GM10266 (cell line): ENCODE measurements around the gene USP28.

Source experiments
- DNase-seq: peaks from one replicate; pipeline ENCODE4 v3.0.0; 2012; ENCODE audit errors: extremely low spot score
- TF ChIP-seq, protein P1 (sequence below): IDR thresholded peaks from 2 replicates; pipeline ENCODE4 v1.5.1; 2012; ENCODE audit warnings: mild to moderate bottlenecking, low read depth; ENCODE audit not compliant: control insufficient read depth, insufficient read depth; ENCODE audit errors: missing control alignments

USP28 gene

DNA sequence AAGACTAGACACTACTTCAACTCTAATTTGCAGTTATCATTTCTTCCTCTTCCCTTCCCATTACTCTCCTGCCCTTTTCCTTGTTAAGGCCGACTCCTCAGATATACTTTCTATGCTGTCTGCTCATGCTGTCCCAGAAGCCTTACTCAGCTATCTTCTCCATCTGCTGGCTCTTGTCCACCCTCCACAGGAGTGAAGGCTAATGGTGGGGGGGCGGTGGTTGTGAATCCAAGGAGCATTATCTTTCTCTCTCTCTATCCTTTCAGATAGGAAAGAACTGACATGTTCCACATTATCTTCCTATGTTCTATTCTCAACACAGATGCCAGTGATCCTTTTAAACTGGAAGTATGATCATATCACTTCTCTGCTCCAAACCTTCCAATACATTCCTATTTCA is 37.4 kb downstream of the USP28 start:
- no peak for DNase-seq
- TF ChIP-seq, protein P1, sequence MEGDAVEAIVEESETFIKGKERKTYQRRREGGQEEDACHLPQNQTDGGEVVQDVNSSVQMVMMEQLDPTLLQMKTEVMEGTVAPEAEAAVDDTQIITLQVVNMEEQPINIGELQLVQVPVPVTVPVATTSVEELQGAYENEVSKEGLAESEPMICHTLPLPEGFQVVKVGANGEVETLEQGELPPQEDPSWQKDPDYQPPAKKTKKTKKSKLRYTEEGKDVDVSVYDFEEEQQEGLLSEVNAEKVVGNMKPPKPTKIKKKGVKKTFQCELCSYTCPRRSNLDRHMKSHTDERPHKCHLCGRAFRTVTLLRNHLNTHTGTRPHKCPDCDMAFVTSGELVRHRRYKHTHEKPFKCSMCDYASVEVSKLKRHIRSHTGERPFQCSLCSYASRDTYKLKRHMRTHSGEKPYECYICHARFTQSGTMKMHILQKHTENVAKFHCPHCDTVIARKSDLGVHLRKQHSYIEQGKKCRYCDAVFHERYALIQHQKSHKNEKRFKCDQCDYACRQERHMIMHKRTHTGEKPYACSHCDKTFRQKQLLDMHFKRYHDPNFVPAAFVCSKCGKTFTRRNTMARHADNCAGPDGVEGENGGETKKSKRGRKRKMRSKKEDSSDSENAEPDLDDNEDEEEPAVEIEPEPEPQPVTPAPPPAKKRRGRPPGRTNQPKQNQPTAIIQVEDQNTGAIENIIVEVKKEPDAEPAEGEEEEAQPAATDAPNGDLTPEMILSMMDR, result no peak

DNA sequence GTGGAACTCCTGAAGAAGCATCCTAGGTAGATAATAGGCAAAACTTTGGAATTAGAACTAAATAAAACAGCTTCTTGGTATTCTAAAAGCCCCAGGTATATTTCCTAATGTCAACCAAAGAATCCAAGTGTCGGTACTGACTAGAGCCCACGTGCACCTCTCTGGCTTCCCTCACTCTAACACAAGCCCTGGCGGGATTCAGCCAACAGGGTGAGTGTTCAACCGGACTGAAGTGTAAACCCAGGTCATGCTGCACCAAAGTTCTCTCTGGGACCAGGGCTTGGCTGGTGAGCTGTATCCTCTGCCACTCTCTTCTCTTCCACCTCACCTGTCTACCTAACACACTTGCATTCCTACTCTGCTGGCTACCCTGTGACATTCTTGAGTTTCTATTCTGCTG is 40.1 kb downstream of the USP28 start:
- TF ChIP-seq, protein P1, result no peak
- no peak for DNase-seq

DNA sequence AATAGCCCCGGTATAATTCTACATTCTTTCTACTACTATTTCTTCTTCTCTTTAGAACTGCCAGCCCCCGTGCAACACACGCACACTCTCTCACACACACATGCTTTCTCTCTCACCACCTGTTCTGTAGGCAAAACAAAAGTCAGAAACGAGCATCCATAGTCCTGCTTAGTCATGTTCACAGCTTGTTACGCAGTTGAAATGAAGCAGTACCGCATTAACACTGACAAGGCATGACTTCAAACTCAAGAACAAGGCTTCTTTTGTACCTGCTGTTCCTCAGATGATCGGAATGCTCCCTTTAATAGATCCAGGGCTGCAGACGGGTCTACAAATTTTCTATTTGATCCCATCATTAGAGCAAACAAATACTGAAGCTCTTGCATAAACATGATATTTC is 42.2 kb downstream of the USP28 start:
- TF ChIP-seq, protein P1, result no peak
- no peak for DNase-seq

DNA sequence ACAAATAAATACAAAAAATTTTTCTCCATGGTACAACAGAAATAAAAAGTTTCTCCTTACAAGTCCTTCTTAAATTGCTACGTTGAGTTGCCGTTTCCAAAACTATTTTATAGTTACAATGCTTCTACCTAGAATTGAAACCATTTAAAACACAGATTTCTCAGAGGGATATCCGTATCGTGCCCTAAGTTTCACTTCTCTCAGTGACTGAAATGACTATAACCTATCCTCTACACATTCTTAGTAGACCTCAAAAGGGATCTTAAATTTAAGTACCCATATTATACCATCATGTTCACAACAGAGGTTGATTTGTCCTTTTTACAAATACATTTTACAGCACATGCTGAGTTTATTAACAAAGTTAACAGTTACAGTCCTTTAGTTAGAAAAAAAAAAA is 44.1 kb downstream of the USP28 start:
- TF ChIP-seq, protein P1, result no peak
- peak; percentile 15 for DNase-seq

DNA sequence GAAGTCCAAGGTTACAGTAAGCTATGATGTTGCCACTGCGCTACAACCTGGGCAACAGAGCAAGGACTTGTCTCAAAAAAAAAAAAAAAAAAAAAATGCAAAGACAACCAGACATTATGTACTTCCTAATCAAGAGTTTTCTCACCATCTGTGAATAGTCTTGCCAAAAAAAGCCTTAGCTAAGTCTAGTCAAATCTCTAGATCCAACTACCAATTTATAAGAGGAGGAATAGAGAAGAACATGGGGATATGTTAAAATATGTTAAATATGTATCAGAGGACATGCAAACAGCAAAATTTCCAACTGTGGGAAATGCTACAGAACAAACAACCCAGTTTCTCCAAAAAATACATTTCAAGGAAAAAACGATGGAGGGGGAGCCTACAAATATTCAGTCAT is 45.6 kb downstream of the USP28 start:
- DNase-seq, result no peak
- TF ChIP-seq, protein P1, result no peak

DNA sequence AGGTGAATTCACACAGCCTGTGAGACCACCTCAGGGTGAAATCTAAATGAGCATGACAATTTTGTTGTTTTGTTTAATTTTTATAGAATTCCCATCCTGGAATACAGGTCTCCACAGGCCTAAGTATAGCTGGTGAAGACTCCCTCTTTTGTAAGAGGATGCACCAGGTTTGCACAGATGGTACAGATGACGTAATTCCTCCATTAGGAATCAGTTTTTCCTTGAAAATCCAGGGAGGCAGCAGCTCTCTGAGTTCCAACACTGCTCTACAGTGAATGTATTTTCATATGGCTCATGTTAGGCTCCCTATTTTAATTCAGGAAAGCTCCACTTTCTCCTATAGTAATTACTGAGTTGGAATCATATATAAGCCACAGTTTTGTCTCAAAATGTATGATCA is 47.2 kb downstream of the USP28 start:
- TF ChIP-seq, protein P1, result no peak
- no peak for DNase-seq

DNA sequence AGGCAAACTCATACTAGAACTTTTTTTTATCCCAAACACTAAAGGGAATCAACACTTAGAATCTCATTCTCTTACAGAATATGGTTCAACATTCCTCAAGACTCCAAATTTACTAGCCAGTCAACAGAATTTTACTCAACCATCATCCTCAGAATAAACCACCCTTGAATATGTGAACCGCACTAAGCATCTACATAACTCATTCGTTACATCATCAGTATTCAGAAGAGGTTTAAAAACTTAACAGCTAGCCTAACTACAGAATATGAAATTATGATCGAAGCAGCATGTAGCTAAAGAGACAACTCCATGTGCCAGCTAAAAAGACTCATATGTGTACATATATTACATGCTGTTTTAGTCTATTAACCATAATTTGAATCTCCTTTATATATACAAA is 47.9 kb downstream of the USP28 start:
- no peak for DNase-seq
- TF ChIP-seq, protein P1, result no peak
